HCT116 (cell line): ENCODE measurements around the gene TTLL9. TPM values are rescaled to one million over a fixed set of nuclear protein-coding genes. Genes with fewer than 3 reads are reported as not detected.

Experiments used
- ATAC-seq: fragments of 200-7000 bp; cut with Tn5 transposase; 2 replicates; pipeline ENCODE4 v1.9.1; 2020; ENCODE audit warnings: mild to moderate bottlenecking, moderate library complexity
- BruUV-seq: library from RNA; stranded (reverse); fragments of 400-500 nt; replicated peaks from 2 replicates; lab custom pipeline; 2021; lab: Mats Ljungman, UMichigan
- CTCF ChIA-PET: fragments of 300-600 bp; sonication (Branson Sonifier 250); formaldehyde crosslinking; loops from one replicate; lab custom pipeline; 2021; ENCODE audit warnings: antibody characterized with exemption; lab: Charles Lee
- POLR2A ChIA-PET: fragments of 300-600, 350-600 bp; sonication (Branson Sonifier 250); formaldehyde crosslinking; loops from one replicate; lab custom pipeline; 2021; ENCODE audit warnings: antibody characterized with exemption; lab: Charles Lee
- RAD21 ChIA-PET, 2 experiments: fragments of 300-600 bp; sonication (Branson Sonifier 250); formaldehyde crosslinking; loops; one replicate each; lab custom pipeline; 2023; ENCODE audit warnings: low total read pairs in 2 of 2; ENCODE audit not compliant: uncharacterized antibody in 2 of 2, unreplicated experiment in 2 of 2, low non-redundant PET in 1 of 2; lab: Charles Lee
- DNase-seq: peaks from one replicate; pipeline ENCODE4 v3.0.0-alpha.2; 2010; ENCODE audit warnings: low read depth, low spot score
- H2AFZ ChIP-seq: fragments of 200-600 bp; shearing (Covaris generic), sonication (generic); 2 replicates; pipeline ENCODE4 v1.6.1; 2017; ENCODE audit warnings: low read depth, mixed run types, mixed read lengths, antibody characterized with exemption, low read length; ENCODE audit not compliant: poor library complexity, severe bottlenecking
- H3K27ac ChIP-seq: 2 replicates; pipeline ENCODE4 v1.5.1; 2012; ENCODE audit warnings: low read depth, low read length
- H3K27me3 ChIP-seq: fragments of 200-600 bp; sonication (generic); 2 replicates; pipeline ENCODE4 v1.6.1; 2016; ENCODE audit warnings: mixed run types, low read length, mixed read lengths; ENCODE audit not compliant: insufficient read depth
- H3K36me3 ChIP-seq, 2 experiments: fragments of 200-500 bp in 1 of 2; fragments of 200-600 bp in 1 of 2; sonication (Bioruptor generic) in 1 of 2; sonication (generic) in 1 of 2; 2 replicates each; pipeline versions ENCODE4 v1.5.1 to v1.6.1; 2014 to 2016; ENCODE audit warnings: low read length in 2 of 2, inconsistent platforms in 1 of 2, mixed read lengths in 1 of 2, mixed run types in 1 of 2; ENCODE audit not compliant: insufficient read depth in 2 of 2, control insufficient read depth in 1 of 2
- H3K4me1 ChIP-seq, 2 experiments: fragments of 200-600 bp in 1 of 2; sonication (generic) in 1 of 2; 2 replicates each; pipeline versions ENCODE4 v1.5.1 to v1.6.1; 2012 to 2017; ENCODE audit warnings: low read length in 2 of 2, inconsistent platforms in 1 of 2, mild to moderate bottlenecking in 1 of 2, mixed read lengths in 1 of 2, mixed run types in 1 of 2, moderate library complexity in 1 of 2; ENCODE audit not compliant: insufficient read depth in 2 of 2, control insufficient read depth in 1 of 2
- H3K4me2 ChIP-seq: fragments of 200-600 bp; sonication (generic); 2 replicates; pipeline ENCODE4 v1.6.1; 2017; ENCODE audit warnings: mixed run types, low read length, mixed read lengths
- H3K4me3 ChIP-seq, 2 experiments: fragments of 200-600 bp in 1 of 2; sonication (generic) in 1 of 2; replicated peaks in 1 of 2; 2 replicates each; pipeline ENCODE4 v1.5.1; 2011 to 2016; ENCODE audit warnings: low read length in 2 of 2, control low read depth in 1 of 2, low read depth in 1 of 2, mild to moderate bottlenecking in 1 of 2, mixed read lengths in 1 of 2, mixed run types in 1 of 2
- H3K79me2 ChIP-seq: fragments of 200-600 bp; sonication (generic); 2 replicates; pipeline ENCODE4 v1.6.1; 2017; ENCODE audit warnings: mild to moderate bottlenecking, mixed run types, low read length, moderate library complexity, mixed read lengths; ENCODE audit not compliant: insufficient read depth
- H3K9ac ChIP-seq: fragments of 200-600 bp; sonication (generic); 2 replicates; pipeline ENCODE4 v1.6.1; 2016; ENCODE audit warnings: low read length, mixed read lengths
- H3K9me2 ChIP-seq: fragments of 200-600 bp; sonication (generic), shearing (Covaris generic); 2 replicates; pipeline ENCODE4 v1.6.1; 2017; ENCODE audit warnings: mixed run types, mild to moderate bottlenecking, moderate library complexity; ENCODE audit not compliant: insufficient read depth
- H3K9me3 ChIP-seq, 2 experiments: fragments of 200-500 bp in 1 of 2; fragments of 200-600 bp in 1 of 2; sonication (Bioruptor generic) in 1 of 2; sonication (generic) in 1 of 2; 2 replicates each; pipeline ENCODE4 v1.6.1; 2014 to 2017; ENCODE audit warnings: low read length in 2 of 2, mixed read lengths in 2 of 2, inconsistent platforms in 1 of 2, low read depth in 1 of 2, mild to moderate bottlenecking in 1 of 2, mixed run types in 1 of 2, moderate library complexity in 1 of 2; ENCODE audit not compliant: control insufficient read depth in 1 of 2, insufficient read depth in 1 of 2
- H4K20me1 ChIP-seq: fragments of 200-600 bp; sonication (generic), shearing (Covaris generic); 2 replicates; pipeline ENCODE4 v1.6.1; 2017; ENCODE audit warnings: mixed run types, mild to moderate bottlenecking, moderate library complexity; ENCODE audit not compliant: insufficient read depth
- EGR1 ChIP-seq: IDR thresholded peaks from 2 replicates; pipeline ENCODE4 v1.6.1; 2012; ENCODE audit warnings: low read depth
- EZH2phosphoT487 ChIP-seq: fragments of 200-600 bp; IDR thresholded peaks from 2 replicates; pipeline ENCODE4 v1.6.1; 2018; ENCODE audit warnings: antibody characterized with exemption, borderline replicate concordance
- FOSL1 ChIP-seq: IDR thresholded peaks from 2 replicates; pipeline ENCODE4 v1.6.1; 2012; ENCODE audit warnings: low read depth
- JUND ChIP-seq: IDR thresholded peaks from 2 replicates; pipeline ENCODE4 v1.6.1; 2012
- POLR2A ChIP-seq: IDR thresholded peaks from 2 replicates; pipeline ENCODE4 v1.7.0; 2011; ENCODE audit warnings: borderline replicate concordance; ENCODE audit not compliant: insufficient read depth, insufficient read length; ENCODE audit errors: extremely low read depth
- POLR2AphosphoS5 ChIP-seq: IDR thresholded peaks from 2 replicates; pipeline ENCODE4 v1.6.1; 2011; ENCODE audit warnings: mild to moderate bottlenecking, low read depth, low read length, moderate library complexity
- REST ChIP-seq: IDR thresholded peaks from 2 replicates; pipeline ENCODE4 v1.6.1; 2012; ENCODE audit warnings: low read depth
- SP1 ChIP-seq: IDR thresholded peaks from 2 replicates; pipeline ENCODE4 v1.6.1; 2012; ENCODE audit warnings: low read depth
- SRF ChIP-seq: IDR thresholded peaks from 2 replicates; pipeline ENCODE4 v1.6.1; 2012; ENCODE audit warnings: low read depth
- ZFX ChIP-seq: fragments of 450-650 bp; IDR thresholded peaks from 2 replicates; pipeline ENCODE4 v1.6.1; 2017
- intact Hi-C: fragments of 100-400 bp; cut with micrococcal nuclease; formaldehyde crosslinking; loops from 2 replicates; pipeline ENCODE4 v1.10.0; 2022
- total RNA-seq: library from RNA; stranded (reverse); gene quantifications from one replicate; pipeline ENCODE4 v1.2.1, GENCODE V29; 2021; ENCODE audit not compliant: unreplicated experiment

TTLL9 gene
- total RNA-seq, 1 experiment from 2014 or later, result not detected

GRCh38 chr20:31963889-31964288 lies 93.5 kb downstream of the TTLL9 start:
- peaks cover 82% of the 10 kb centered on the region for H3K27me3 ChIP-seq
- H3K4me1 ChIP-seq, result no peaks in the 10 kb centered on the region
- H2AFZ ChIP-seq, result no peak overlapping the region
- CTCF ChIA-PET, result interaction anchor here (1.6 kb wide), 1 partner anchor 12 kb away, joined by 10 read pairs; the partner anchor contains the start of gene PDRG1
- H4K20me1 ChIP-seq, result no peaks in the 10 kb centered on the region
- POLR2A ChIA-PET, result no interaction called here
- RAD21 ChIA-PET, result no interaction called here
- intact Hi-C loops, result no loop called here
- no peaks in the 10 kb centered on the region for H3K79me2 ChIP-seq
- no peak for ATAC-seq
- no peaks in the 10 kb centered on the region for H3K9me2 ChIP-seq
- H3K9ac ChIP-seq, result no peak overlapping the region
- no peak overlapping the region for H3K4me3 ChIP-seq
- no peaks in the 10 kb centered on the region for H3K9me3 ChIP-seq
- H3K27ac ChIP-seq, result no peak overlapping the region
- no peaks in the 10 kb centered on the region for H3K36me3 ChIP-seq
- BruUV-seq, result no TSS peak
- DNase-seq, result no peak
- no peak overlapping the region for H3K4me2 ChIP-seq
- no peak for TF ChIP-seq SP1
- TF ChIP-seq EGR1, result no peak
- TF ChIP-seq POLR2AphosphoS5, result no peak
- TF ChIP-seq JUND, result no peak
- TF ChIP-seq SRF, result no peak
- TF ChIP-seq FOSL1, result no peak
- no peak for TF ChIP-seq ZFX
- no peak for TF ChIP-seq REST
- TF ChIP-seq POLR2A, result no peak
- TF ChIP-seq EZH2phosphoT487, result no peak
